ENCODE data around the gene SPRYD4. TPM values are rescaled to one million over a fixed set of nuclear protein-coding genes. Genes with fewer than 3 reads are reported as not detected.
A peak's percentile ranks its signal among the peaks of the same experiment; 100 is the strongest.
"Not testable (repeated sequence)": the region's sequence is repeated elsewhere in the genome, so short reads cannot be mapped to it uniquely, and the experiment has no call there.

Gene SPRYD4
- total RNA-seq, 4 donors from 2014 or later = 1.4 to 2.2 (median 1.9) TPM

GRCh38 chr12:56496704-56497103 is 28.3 kb downstream of the SPRYD4 start:
- DNase-seq (ENCODE audit: extremely low spot score); H3K27ac ChIP-seq (replicated peaks in 1 of 4); H3K9me3 ChIP-seq; H3K4me1 ChIP-seq; intact Hi-C loops (cut with DNase I); H3K27me3 ChIP-seq; H3K36me3 ChIP-seq: not testable (repeated sequence)
- peak in 2 of 3 experiments; percentile 33 to 44 for TF ChIP-seq CTCF (IDR thresholded peaks at IDR 0.05)
- WGBS = 9% methylated on average over 12 of the region's 17 CpGs
- peak overlapping the region in 2 of 4 donors; percentile 18 to 35 for H3K4me3 ChIP-seq

- 80% methylated on average over 9 of the region's 14 CpGs for WGBS
- DNase-seq (ENCODE audit: extremely low spot score); H3K4me1 ChIP-seq; H3K4me3 ChIP-seq; H3K27me3 ChIP-seq; H3K9me3 ChIP-seq; H3K36me3 ChIP-seq; H3K27ac ChIP-seq (replicated peaks in 1 of 4); intact Hi-C loops (cut with DNase I): not testable (repeated sequence)
Observed at GRCh38 chr12:56498126-56498902, 29.9 kb downstream of the SPRYD4 start.

GRCh38 chr12:56499452-56499851 is 31.1 kb downstream of the SPRYD4 start:
- intact Hi-C loops (cut with DNase I); H3K4me1 ChIP-seq; DNase-seq (ENCODE audit: extremely low spot score); H3K4me3 ChIP-seq; H3K27me3 ChIP-seq; H3K27ac ChIP-seq (replicated peaks in 1 of 4); H3K36me3 ChIP-seq; H3K9me3 ChIP-seq: not testable (repeated sequence)
- WGBS = 80% methylated on average over 9 of the region's 9 CpGs

GRCh38 chr12:56499879-56500278 is 31.5 kb downstream of the SPRYD4 start:
- DNase-seq (ENCODE audit: extremely low spot score); H3K9me3 ChIP-seq; intact Hi-C loops (cut with DNase I); H3K36me3 ChIP-seq; H3K27me3 ChIP-seq; H3K4me1 ChIP-seq; H3K4me3 ChIP-seq; H3K27ac ChIP-seq (replicated peaks in 1 of 4): not testable (repeated sequence)
- 84% methylated on average over 13 of the region's 13 CpGs for WGBS

GRCh38 chr12:56510786-56511185 is 42.4 kb downstream of the SPRYD4 start:
- Histone ChIP-seq H3K27ac (replicated peaks in 1 of 4) (no peak overlapping the region), H3K4me3 (no peak overlapping the region), H3K9me3 (no peaks in the 10 kb centered on the region), H3K4me1 (peaks cover 5 to 8% (median 6%) of the 10 kb centered on the region in 4 donors), H3K36me3 (no peaks in the 10 kb centered on the region), H3K27me3 (no peaks in the 10 kb centered on the region)
- WGBS = 93% methylated on average over 16 of the region's 16 CpGs
- DNase-seq (ENCODE audit: extremely low spot score) = no peak
- no peak for TF ChIP-seq POLR2AphosphoS5 (IDR thresholded peaks at IDR 0.05)
- no peak for TF ChIP-seq CTCF (IDR thresholded peaks at IDR 0.05)
- TF ChIP-seq EP300 (IDR thresholded peaks at IDR 0.05) = no peak
- TF ChIP-seq POLR2A (IDR thresholded peaks at IDR 0.05; ENCODE audit: low read depth) = no peak
- intact Hi-C loops (cut with DNase I) = loop anchor here (5.0 kb wide), 1 partner anchor 82 kb away; no protein-coding TSS in a partner anchor

- 47% methylated on average over 4 of the region's 4 CpGs for WGBS
- peak overlapping the region in 1 of 4 donors; percentile 40 for H3K27ac ChIP-seq (replicated peaks in 1 of 4)
- not testable (repeated sequence) for H3K4me3 ChIP-seq; H3K27me3 ChIP-seq; DNase-seq (ENCODE audit: extremely low spot score); H3K9me3 ChIP-seq; H3K36me3 ChIP-seq
- peaks cover 6 to 14% (median 8%) of the 10 kb centered on the region in 4 donors for H3K4me1 ChIP-seq
- intact Hi-C loops (cut with DNase I) = loop anchor here (2.0 to 5.0 kb wide), 2 partner anchors 59 to 78 kb away; no protein-coding TSS in a partner anchor
Observed at GRCh38 chr12:56514014-56514318, 45.6 kb downstream of the SPRYD4 start.

GRCh38 chr12:56517854-56518253 is 49.5 kb downstream of the SPRYD4 start:
- TF ChIP-seq POLR2AphosphoS5 (IDR thresholded peaks at IDR 0.05) = no peak
- no peak for TF ChIP-seq CTCF (IDR thresholded peaks at IDR 0.05)
- TF ChIP-seq POLR2A (IDR thresholded peaks at IDR 0.05; ENCODE audit: low read depth) = no peak
- no peak for TF ChIP-seq EP300 (IDR thresholded peaks at IDR 0.05)
- Histone ChIP-seq H3K27ac (replicated peaks in 1 of 4) (no peak overlapping the region), H3K9me3 (no peaks in the 10 kb centered on the region), H3K27me3 (no peaks in the 10 kb centered on the region), H3K4me1 (peaks cover 13 to 33% (median 22%) of the 10 kb centered on the region in 4 donors), H3K36me3 (no peaks in the 10 kb centered on the region), H3K4me3 (no peak overlapping the region)
- 83% methylated on average over 2 of the region's 2 CpGs for WGBS
- no peak for DNase-seq (ENCODE audit: extremely low spot score)
- intact Hi-C loops (cut with DNase I) = no loop called here

All from esophagus muscularis mucosa (tissue), 4 donors.